Measurements from ENCODE around the gene NFKBIB.
"Not testable (repeated sequence)": the region's sequence is repeated elsewhere in the genome, so short reads cannot be mapped to it uniquely, and the experiment has no call there.

GRCh38 chr19:38941466-38941865 lies 41.7 kb downstream of the NFKBIB start:
- TF ChIP-seq POLR2A (IDR thresholded peaks at IDR 0.05; ENCODE audit: low read length); GATA1 (IDR thresholded peaks at IDR 0.05; ENCODE audit: low read depth, low read length): not testable (repeated sequence)
